Panc1 (cell line): Measurements from ENCODE around the gene KCNE2. TPM values are rescaled to one million over a fixed set of nuclear protein-coding genes. Genes with fewer than 3 reads are reported as not detected.

Source experiments
- total RNA-seq: library from RNA; stranded (reverse); gene quantifications from one replicate; pipeline ENCODE4 v1.2.1, GENCODE V29; 2021; ENCODE audit not compliant: unreplicated experiment

The KCNE2 gene
- total RNA-seq, 1 experiment from 2014 or later = not detected

Other genes starting within 250 kb of the KCNE2 start
- gene SMIM11, start 11.5 kb downstream of the KCNE2 start, total RNA-seq = 17.1 TPM
- gene SMIM34, start 59.9 kb downstream of the KCNE2 start, total RNA-seq = not detected
- gene KCNE1, start 148.2 kb downstream of the KCNE2 start, total RNA-seq = not detected